H1 (cell line): ENCODE measurements around the gene PPP1R1C. TPM values are rescaled to one million over a fixed set of nuclear protein-coding genes. Genes with fewer than 3 reads are reported as not detected.

Experiments
- CTCF ChIA-PET: fragments of 300-600 bp; sonication (Branson Sonifier 250); formaldehyde crosslinking; loops from one replicate; lab custom pipeline; 2021; ENCODE audit not compliant: partially characterized antibody; lab: Charles Lee
- POLR2A ChIA-PET: fragments of 300-600 bp; sonication (Branson Sonifier 250); formaldehyde crosslinking; loops from one replicate; lab custom pipeline; 2021; ENCODE audit warnings: inconsistent platforms; ENCODE audit not compliant: partially characterized antibody; lab: Charles Lee
- DNase-seq, 2 experiments: peaks; one replicate each; pipeline versions ENCODE4 v3.0.0 to v3.0.0-alpha.2; 2010 to 2022; ENCODE audit warnings: low spot score in 2 of 2, low read depth in 1 of 2, mixed read lengths in 1 of 2
- FAIRE-seq: peaks from 2 replicates; lab custom pipeline; 2011; peaks lifted over from hg19 to GRCh38; lab: Jason Lieb, UNC
- H2AFZ ChIP-seq: 2 replicates; pipeline ENCODE4 v1.8.1; 2012; ENCODE audit warnings: low read length, inconsistent platforms
- H2AK5ac ChIP-seq: 2 replicates; pipeline ENCODE4 v1.6.1; 2013; ENCODE audit warnings: low read depth, low read length
- H2BK120ac ChIP-seq: replicated peaks from 2 replicates; pipeline ENCODE3; 2013; ENCODE audit warnings: low read depth, low read length, inconsistent platforms
- H2BK12ac ChIP-seq: 2 replicates; pipeline ENCODE4 v1.6.1; 2013; ENCODE audit warnings: low read depth, low read length
- H2BK15ac ChIP-seq: 2 replicates; pipeline ENCODE4 v1.6.1; 2013; ENCODE audit warnings: low read length
- H2BK20ac ChIP-seq: 2 replicates; pipeline ENCODE4 v1.6.1; 2013; ENCODE audit warnings: low read length
- H2BK5ac ChIP-seq: 2 replicates; pipeline ENCODE4 v1.6.1; 2013; ENCODE audit warnings: low read depth, low read length
- H3K14ac ChIP-seq: 2 replicates; pipeline ENCODE4 v1.6.1; 2013; ENCODE audit warnings: inconsistent platforms; ENCODE audit not compliant: insufficient read length
- H3K18ac ChIP-seq: 2 replicates; pipeline ENCODE4 v1.6.1; 2013; ENCODE audit warnings: low read length; ENCODE audit errors: extremely low read depth
- H3K23ac ChIP-seq: 2 replicates; pipeline ENCODE4 v1.6.1; 2013; ENCODE audit warnings: inconsistent platforms; ENCODE audit not compliant: insufficient read length
- H3K23me2 ChIP-seq: 2 replicates; pipeline ENCODE4 v1.6.1; 2013; ENCODE audit warnings: low read depth, low read length
- H3K27ac ChIP-seq: 2 replicates; pipeline ENCODE4 v1.6.1; 2011; ENCODE audit warnings: low read depth, low read length, inconsistent platforms
- H3K27me3 ChIP-seq, 4 experiments: replicated peaks in 1 of 4; 1 replicate in 1 of 4; 2 replicates in 3 of 4; pipeline versions ENCODE4 v1.6.1 to v1.8.1; 2011 to 2013; ENCODE audit warnings: low read length in 3 of 4, mild to moderate bottlenecking in 3 of 4, inconsistent platforms in 2 of 4, mixed read lengths in 2 of 4, moderate library complexity in 1 of 4; ENCODE audit not compliant: control insufficient read depth in 3 of 4, insufficient read depth in 3 of 4; ENCODE audit errors: extremely low read depth in 1 of 4
- H3K36me3 ChIP-seq, 4 experiments: 2 replicates each; pipeline versions ENCODE4 v1.6.1 to v1.8.1; 2011 to 2013; ENCODE audit warnings: mild to moderate bottlenecking in 4 of 4, low read length in 3 of 4, moderate library complexity in 2 of 4, control low read depth in 1 of 4, inconsistent platforms in 1 of 4; ENCODE audit not compliant: insufficient read depth in 4 of 4, control insufficient read depth in 2 of 4
- H3K4ac ChIP-seq: replicated peaks from 2 replicates; pipeline ENCODE3; 2013; ENCODE audit warnings: low read length, low read depth, mixed read lengths, inconsistent platforms; ENCODE audit not compliant: insufficient read length
- H3K4me1 ChIP-seq, 4 experiments: replicated peaks in 1 of 4; 1 replicate in 1 of 4; 2 replicates in 3 of 4; pipeline versions ENCODE4 v1.6.1 to v1.8.1; 2011 to 2013; ENCODE audit warnings: low read length in 3 of 4, inconsistent platforms in 2 of 4, mixed read lengths in 1 of 4; ENCODE audit not compliant: insufficient read depth in 4 of 4, control insufficient read depth in 3 of 4
- H3K4me2 ChIP-seq, 2 experiments: 2 replicates each; pipeline versions ENCODE4 v1.6.1 to v1.8.1; 2011 to 2013; ENCODE audit warnings: low read depth in 2 of 2, low read length in 2 of 2, control low read depth in 1 of 2, inconsistent platforms in 1 of 2, mild to moderate bottlenecking in 1 of 2; ENCODE audit not compliant: insufficient read depth in 1 of 2
- H3K4me3 ChIP-seq, 4 experiments: fragments of 200-600, 300-600 bp in 1 of 4; sonication (generic), shearing (Covaris generic), sonication (Bioruptor Twin) in 1 of 4; 2 replicates each; pipeline versions ENCODE4 v1.5.1 to v1.8.1; 2011 to 2016; ENCODE audit warnings: low read length in 4 of 4, low read depth in 3 of 4, control low read depth in 2 of 4, inconsistent platforms in 2 of 4, mild to moderate bottlenecking in 2 of 4, mixed read lengths in 1 of 4, moderate library complexity in 1 of 4; ENCODE audit not compliant: insufficient read depth in 2 of 4; ENCODE audit errors: extremely low read depth in 1 of 4
- H3K56ac ChIP-seq: replicated peaks from 2 replicates; pipeline ENCODE3; 2013; ENCODE audit warnings: low read depth, mild to moderate bottlenecking, mixed read lengths, low read length, inconsistent platforms; ENCODE audit not compliant: insufficient read length
- H3K79me1 ChIP-seq: 2 replicates; pipeline ENCODE4 v1.6.1; 2013; ENCODE audit warnings: low read depth, low read length, control low read depth
- H3K79me2 ChIP-seq, 2 experiments: 2 replicates each; pipeline versions ENCODE4 v1.6.1 to v1.8.1; 2012 to 2013; ENCODE audit warnings: low read length in 2 of 2, mild to moderate bottlenecking in 2 of 2, inconsistent platforms in 1 of 2; ENCODE audit not compliant: insufficient read depth in 2 of 2, control insufficient read depth in 1 of 2
- H3K9ac ChIP-seq, 4 experiments: replicated peaks in 1 of 4; 1 replicate in 1 of 4; 2 replicates in 3 of 4; pipeline versions ENCODE4 v1.6.1 to v1.8.1; 2011 to 2013; ENCODE audit warnings: low read depth in 3 of 4, low read length in 3 of 4, control low read depth in 2 of 4, mild to moderate bottlenecking in 2 of 4, moderate library complexity in 2 of 4, inconsistent platforms in 1 of 4; ENCODE audit errors: extremely low read depth in 1 of 4
- H3K9me3 ChIP-seq, 2 experiments: 2 replicates each; pipeline versions ENCODE4 v1.6.1 to v1.8.1; 2012 to 2013; ENCODE audit warnings: mild to moderate bottlenecking in 2 of 2, moderate library complexity in 2 of 2, control low read depth in 1 of 2, inconsistent platforms in 1 of 2, low read depth in 1 of 2, low read length in 1 of 2, mixed read lengths in 1 of 2; ENCODE audit not compliant: insufficient read depth in 2 of 2
- H4K20me1 ChIP-seq, 2 experiments: replicated peaks in 1 of 2; 2 replicates each; pipeline versions ENCODE3 to v1.8.1; 2011 to 2013; ENCODE audit warnings: inconsistent platforms in 2 of 2, low read length in 2 of 2, mild to moderate bottlenecking in 1 of 2; ENCODE audit not compliant: insufficient read depth in 2 of 2, control insufficient read depth in 1 of 2
- H4K5ac ChIP-seq: 2 replicates; pipeline ENCODE4 v1.6.1; 2013; ENCODE audit warnings: low read length, low read depth, mixed read lengths, inconsistent platforms; ENCODE audit not compliant: insufficient read length
- H4K8ac ChIP-seq: 2 replicates; pipeline ENCODE4 v1.8.0; 2013; ENCODE audit warnings: mild to moderate bottlenecking, moderate library complexity, low read length, inconsistent platforms; ENCODE audit not compliant: insufficient read depth; ENCODE audit errors: extremely low read depth
- H4K91ac ChIP-seq: replicated peaks from 2 replicates; pipeline ENCODE3; 2013; ENCODE audit warnings: low read length, mixed read lengths, inconsistent platforms; ENCODE audit not compliant: insufficient read length
- EZH2 ChIP-seq: fragments of 200-600 bp; sonication (generic); IDR thresholded peaks from 2 replicates; pipeline ENCODE4 v1.7.1; 2012; ENCODE audit warnings: low read depth, mild to moderate bottlenecking, moderate library complexity, low read length, inconsistent platforms; ENCODE audit not compliant: severe bottlenecking
- JUND ChIP-seq: IDR thresholded peaks from 2 replicates; pipeline ENCODE4 v1.6.1; 2011; ENCODE audit warnings: mild to moderate bottlenecking, improper control_type of control experiment, low read length
- SUZ12 ChIP-seq: fragments of 200-600 bp; sonication (generic); IDR thresholded peaks from 2 replicates; pipeline ENCODE4 v1.6.1; 2012; ENCODE audit warnings: mild to moderate bottlenecking, inconsistent platforms, low read length, moderate library complexity, mixed read lengths
- WGBS, 2 experiments: shearing (Covaris generic) in 1 of 2; methylation state at CpG; one replicate each; pipeline versions ENCODE4 v1.1.6 to v1.1.7; 2013 to 2015; ENCODE audit warnings: low lambda C conversion rate in 2 of 2, mixed read lengths in 2 of 2, inconsistent platforms in 1 of 2, low coverage in 1 of 2, missing lambda C conversion rate in 1 of 2; ENCODE audit not compliant: insufficient replicate concordance in 2 of 2, insufficient coverage in 1 of 2, insufficient read length in 1 of 2; ENCODE audit errors: extremely low coverage in 1 of 2, missing lambda C conversion rate in 1 of 2; 5-methylcytosine and 5-hydroxymethylcytosine counted together
- polyA plus RNA-seq, 7 experiments: library from polyadenylated mRNA; depleted of rRNA in 3 of 7; stranded (reverse) in 5 of 7; unstranded in 2 of 7; fragments of >200 nt in 5 of 7; fragments of 200-250 nt in 2 of 7; gene quantifications; 1 replicate in 5 of 7; 2 replicates in 1 of 7; 4 replicates in 1 of 7; pipeline versions ENCODE4 v1.2.1 to v1.2.3, GENCODE V29; 2011 to 2013; ENCODE audit warnings: missing spikeins in 2 of 7, mixed read lengths in 2 of 7
- total RNA-seq: library from RNA; stranded (reverse); fragmentation: NEBNext Ultra II Directional; extraction: Animal tissue kit (Norgen Biotek cat#: 25700); gene quantifications from 2 replicates; pipeline ENCODE4 v1.2.1, GENCODE V29; 2021

The PPP1R1C gene
- total and polyA plus RNA-seq, 2 of the 8 experiments (the other 6 are each of a cell fraction or from before 2014, with no cell fraction given) = 1.3 to 5.3 TPM

DNA sequence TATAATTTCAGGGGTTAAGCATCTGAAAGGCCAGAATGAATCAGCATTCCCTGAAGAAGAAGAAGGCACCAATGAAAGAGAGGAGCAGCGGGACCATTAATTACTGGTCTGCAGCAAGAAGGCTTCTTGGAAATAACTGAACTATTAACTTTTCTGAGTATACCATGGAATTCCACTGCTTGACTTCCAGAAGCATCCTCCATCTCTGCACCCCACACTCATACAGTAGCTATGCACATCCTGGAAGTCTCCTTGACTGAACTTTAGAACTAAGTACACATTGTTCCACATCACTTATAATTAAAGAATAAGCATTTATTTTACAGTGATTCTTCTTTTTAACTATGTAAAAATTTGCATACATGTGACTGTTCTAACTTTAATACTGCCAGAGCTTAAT is 131.5 kb downstream of the PPP1R1C start:
- H3K79me2 ChIP-seq = no peaks in the 10 kb centered on the region
- FAIRE-seq (no peak), DNase-seq (no peak)
- no peak overlapping the region for H3K56ac ChIP-seq
- H2AK5ac ChIP-seq = no peak overlapping the region
- no peak overlapping the region for H2AFZ ChIP-seq
- H3K27me3 ChIP-seq = no peaks in the 10 kb centered on the region
- no peak overlapping the region for H3K27ac ChIP-seq
- H4K91ac ChIP-seq = no peak overlapping the region
- H3K23me2 ChIP-seq = no peaks in the 10 kb centered on the region; the same call in 1 of the 2 replicates
- H2BK120ac ChIP-seq = no peak overlapping the region
- H3K4ac ChIP-seq = no peak overlapping the region
- no peak overlapping the region for H3K4me3 ChIP-seq
- H4K8ac ChIP-seq = no peak overlapping the region
- H3K9ac ChIP-seq = no peak overlapping the region
- H3K4me2 ChIP-seq = no peak overlapping the region
- H3K36me3 ChIP-seq = no peaks in the 10 kb centered on the region
- H2BK20ac ChIP-seq = no peak overlapping the region
- H3K9me3 ChIP-seq = no peaks in the 10 kb centered on the region
- H2BK5ac ChIP-seq = no peak overlapping the region
- no peaks in the 10 kb centered on the region for H3K4me1 ChIP-seq
- POLR2A ChIA-PET = no interaction called here
- TF ChIP-seq SUZ12 (no peak), EZH2 (no peak), JUND (no peak)
- H4K5ac ChIP-seq = no peak overlapping the region
- no peaks in the 10 kb centered on the region for H3K79me1 ChIP-seq
- no peak overlapping the region for H2BK15ac ChIP-seq
- CTCF ChIA-PET = interaction anchor here (1.0 kb wide), 1 partner anchor 40 kb away, joined by 3 read pairs; no protein-coding TSS in a partner anchor
- no peaks in the 10 kb centered on the region for H4K20me1 ChIP-seq
- no peak overlapping the region for H2BK12ac ChIP-seq
- no peak overlapping the region for H3K14ac ChIP-seq
- no peak overlapping the region for H3K23ac ChIP-seq
- WGBS, 2 experiments = 93% methylated on average over 1 of the region's 1 CpG; no CpG with 5 or more reads in 1 of the 2 experiments
- H3K18ac ChIP-seq = no peak overlapping the region
